Jurkat, Clone E6-1 (cell line): ENCODE measurements around the gene UBA1.

ENCODE experiments used
- DNase-seq: peaks from one replicate; pipeline ENCODE4 v3.0.0-alpha.2; 2011; ENCODE audit warnings: low read depth, low spot score
- H3K4me3 ChIP-seq: 2 replicates; pipeline ENCODE4 v1.5.1; 2011; ENCODE audit warnings: mild to moderate bottlenecking, low read length, control low read depth, moderate library complexity

Gene UBA1

DNA sequence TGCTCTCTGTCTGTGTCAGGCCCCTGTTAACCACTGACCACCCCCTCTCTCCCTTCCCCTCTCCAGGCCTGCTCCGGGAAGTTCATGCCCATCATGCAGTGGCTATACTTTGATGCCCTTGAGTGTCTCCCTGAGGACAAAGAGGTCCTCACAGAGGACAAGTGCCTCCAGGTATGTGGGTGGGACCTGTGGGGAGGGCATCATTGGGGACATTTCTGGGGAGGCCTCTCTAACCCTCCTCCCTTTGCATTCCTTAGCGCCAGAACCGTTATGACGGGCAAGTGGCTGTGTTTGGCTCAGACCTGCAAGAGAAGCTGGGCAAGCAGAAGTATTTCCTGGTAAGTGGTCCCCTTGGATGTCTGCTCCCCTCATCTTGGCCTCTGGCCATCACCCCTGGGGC lies 9.2 kb downstream of the UBA1 start:
- no peak overlapping the region for H3K4me3 ChIP-seq
- DNase-seq, result no peak

DNA sequence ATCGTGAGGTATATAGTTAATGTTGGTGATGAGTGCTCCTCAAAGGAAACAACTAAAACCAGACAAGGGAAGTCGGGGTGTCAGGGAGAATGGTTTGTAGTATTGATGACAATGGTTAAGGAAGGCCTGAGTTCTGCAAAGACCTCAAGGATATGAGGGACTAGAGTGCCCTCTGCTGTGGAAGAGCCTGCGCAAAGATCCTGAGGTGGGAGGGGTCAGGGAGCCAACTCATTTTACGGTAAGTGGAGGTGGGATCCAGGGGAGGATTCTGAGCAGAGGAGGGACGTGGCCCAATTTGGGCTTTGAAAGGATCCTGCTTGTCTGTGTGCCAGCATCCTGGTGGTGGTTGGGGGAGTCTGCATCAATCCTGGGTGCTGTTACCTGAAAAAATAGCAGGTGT lies 11.3 kb downstream of the UBA1 start:
- H3K4me3 ChIP-seq, result no peak overlapping the region
- DNase-seq, result no peak

DNA sequence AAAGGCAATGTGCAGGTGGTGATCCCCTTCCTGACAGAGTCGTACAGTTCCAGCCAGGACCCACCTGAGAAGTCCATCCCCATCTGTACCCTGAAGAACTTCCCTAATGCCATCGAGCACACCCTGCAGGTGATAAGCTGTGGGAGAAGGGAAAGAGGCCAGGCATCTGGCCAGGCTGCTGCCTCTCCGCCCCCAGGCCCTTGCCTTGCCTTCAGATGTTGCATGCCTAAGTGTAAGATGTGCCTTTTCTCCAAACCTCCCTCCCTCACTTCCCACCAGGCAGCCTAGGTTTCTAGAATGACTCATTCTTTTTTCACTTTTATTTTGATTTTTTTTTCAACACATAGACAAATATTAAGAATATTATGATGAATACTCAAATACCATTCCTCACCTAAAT lies 12.7 kb downstream of the UBA1 start:
- no peak overlapping the region for H3K4me3 ChIP-seq
- no peak for DNase-seq

DNA sequence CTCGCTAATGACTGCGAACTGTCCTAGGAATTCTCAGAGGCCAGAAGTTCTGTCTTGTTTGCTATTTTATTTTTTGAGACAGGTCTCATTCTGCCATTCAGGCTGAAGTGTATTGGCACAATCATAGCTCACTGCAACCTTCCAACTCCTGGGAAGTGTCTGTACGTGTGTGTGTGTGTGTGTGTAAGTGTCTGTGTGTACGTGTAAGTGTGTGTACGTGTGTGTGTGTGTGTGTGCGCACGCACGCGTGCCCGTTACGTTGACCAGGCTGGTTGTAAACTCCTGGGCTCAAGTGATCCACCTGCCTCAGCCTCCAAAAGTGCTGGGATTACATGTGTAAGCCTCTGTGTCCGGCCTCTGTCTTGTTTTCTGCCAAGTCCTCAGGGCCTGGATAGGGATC lies 14.5 kb downstream of the UBA1 start:
- DNase-seq, result no peak
- H3K4me3 ChIP-seq, result no peak overlapping the region

DNA sequence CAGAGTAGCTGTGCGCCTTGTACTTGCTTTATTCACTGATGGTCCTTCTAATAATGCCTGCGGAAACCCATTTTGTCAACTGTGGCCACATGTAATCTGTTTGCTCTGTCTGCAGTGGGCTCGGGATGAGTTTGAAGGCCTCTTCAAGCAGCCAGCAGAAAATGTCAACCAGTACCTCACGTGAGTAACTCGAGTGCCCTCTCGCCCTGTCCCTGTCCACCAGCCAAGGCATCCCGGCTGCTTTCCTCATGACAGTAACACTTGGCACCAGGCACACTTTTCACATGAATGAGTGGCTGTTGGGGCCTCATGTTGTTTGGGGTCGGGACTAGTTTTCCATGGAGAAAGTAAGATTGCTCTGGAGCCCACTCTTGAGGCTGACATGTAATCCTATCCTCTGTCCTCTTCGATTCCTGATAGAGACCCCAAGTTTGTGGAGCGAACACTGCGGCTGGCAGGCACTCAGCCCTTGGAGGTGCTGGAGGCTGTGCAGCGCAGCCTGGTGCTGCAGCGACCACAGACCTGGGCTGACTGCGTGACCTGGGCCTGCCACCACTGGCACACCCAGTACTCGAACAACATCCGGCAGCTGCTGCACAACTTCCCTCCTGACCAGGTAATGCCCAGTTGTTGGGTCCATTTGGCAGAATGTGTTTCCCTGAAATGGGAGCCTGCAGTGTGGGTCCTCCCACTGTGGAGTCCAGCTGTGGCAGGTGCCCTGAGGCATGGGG lies 16.0 kb downstream of the UBA1 start:
- H3K4me3 ChIP-seq, result no peak overlapping the region
- DNase-seq, result no peak

DNA sequence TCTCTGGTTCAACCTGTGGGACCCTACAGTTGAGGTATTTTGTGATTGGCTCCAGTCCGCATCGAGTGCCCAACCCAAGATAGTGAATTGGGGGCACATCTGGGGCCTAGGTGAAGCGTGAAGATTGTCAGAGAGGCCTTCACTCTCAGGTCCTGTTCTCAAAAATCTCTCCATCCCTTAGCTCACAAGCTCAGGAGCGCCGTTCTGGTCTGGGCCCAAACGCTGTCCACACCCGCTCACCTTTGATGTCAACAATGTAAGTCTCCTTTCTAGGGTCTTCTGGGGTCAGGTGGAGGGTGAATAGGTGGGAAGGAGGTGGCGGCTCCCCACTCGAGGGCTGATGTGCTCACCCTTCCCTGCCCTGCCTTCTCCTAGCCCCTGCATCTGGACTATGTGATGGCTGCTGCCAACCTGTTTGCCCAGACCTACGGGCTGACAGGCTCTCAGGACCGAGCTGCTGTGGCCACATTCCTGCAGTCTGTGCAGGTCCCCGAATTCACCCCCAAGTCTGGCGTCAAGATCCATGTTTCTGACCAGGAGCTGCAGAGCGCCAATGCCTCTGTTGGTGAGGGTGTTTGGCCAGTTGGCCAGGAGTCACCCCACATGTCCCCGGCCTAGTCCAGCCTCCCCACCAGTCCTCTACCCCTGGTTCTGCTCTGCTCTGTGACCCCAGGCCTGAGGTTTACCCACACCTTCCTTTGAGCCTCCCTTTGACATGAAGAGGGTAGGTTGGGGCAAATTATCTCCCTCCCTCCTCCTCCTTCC lies 17.2 kb downstream of the UBA1 start:
- H3K4me3 ChIP-seq, result no peak overlapping the region
- no peak for DNase-seq

DNA sequence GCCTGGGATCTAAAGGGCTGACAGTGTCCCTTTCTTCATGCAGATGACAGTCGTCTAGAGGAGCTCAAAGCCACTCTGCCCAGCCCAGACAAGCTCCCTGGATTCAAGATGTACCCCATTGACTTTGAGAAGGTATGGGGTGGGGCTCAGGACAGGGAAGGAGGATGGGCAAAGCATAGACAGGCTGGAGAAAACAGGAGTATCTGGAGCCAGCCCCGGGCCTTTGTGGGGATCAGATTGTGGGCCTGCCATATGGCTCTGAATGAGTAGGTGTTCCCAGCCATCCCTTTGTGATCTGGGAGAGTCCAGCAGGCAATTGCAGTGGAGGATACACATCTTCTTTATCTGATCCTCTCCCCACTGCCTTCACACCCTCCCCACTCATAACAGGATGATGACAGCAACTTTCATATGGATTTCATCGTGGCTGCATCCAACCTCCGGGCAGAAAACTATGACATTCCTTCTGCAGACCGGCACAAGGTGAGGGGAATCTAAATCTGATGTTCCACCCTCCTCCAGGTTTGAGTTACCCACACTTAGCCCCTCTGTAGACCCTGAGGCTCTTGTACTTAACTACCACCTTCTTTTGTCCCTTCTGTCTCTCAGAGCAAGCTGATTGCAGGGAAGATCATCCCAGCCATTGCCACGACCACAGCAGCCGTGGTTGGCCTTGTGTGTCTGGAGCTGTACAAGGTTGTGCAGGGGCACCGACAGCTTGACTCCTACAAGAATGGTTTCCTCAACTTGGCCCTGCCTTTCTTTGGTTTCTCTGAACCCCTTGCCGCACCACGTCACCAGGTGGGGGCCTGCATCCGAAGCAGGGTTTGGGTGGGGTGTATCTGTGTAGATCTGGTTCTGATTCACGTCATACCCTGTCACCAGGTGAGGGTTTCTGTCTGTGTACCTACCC lies 19.0 kb downstream of the UBA1 start:
- DNase-seq, result no peak
- H3K4me3 ChIP-seq, result no peak overlapping the region

DNA sequence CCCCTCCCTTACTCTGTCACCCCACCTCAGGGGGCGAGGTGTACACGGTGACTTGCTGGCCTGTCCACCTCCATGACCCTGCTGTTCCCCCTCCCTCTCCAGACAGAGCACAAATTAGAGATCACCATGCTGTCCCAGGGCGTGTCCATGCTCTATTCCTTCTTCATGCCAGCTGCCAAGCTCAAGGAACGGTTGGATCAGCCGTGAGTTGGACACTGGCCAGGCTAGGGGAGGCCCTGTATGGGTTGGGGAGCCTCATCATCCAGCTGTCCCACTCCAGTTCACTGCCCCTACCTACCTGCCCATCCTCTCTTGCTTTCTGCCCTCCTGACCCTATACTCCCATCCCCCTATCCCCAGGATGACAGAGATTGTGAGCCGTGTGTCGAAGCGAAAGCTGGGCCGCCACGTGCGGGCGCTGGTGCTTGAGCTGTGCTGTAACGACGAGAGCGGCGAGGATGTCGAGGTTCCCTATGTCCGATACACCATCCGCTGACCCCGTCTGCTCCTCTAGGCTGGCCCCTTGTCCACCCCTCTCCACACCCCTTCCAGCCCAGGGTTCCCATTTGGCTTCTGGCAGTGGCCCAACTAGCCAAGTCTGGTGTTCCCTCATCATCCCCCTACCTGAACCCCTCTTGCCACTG lies 20.9 kb downstream of the UBA1 start:
- no peak for DNase-seq
- no peak overlapping the region for H3K4me3 ChIP-seq

DNA sequence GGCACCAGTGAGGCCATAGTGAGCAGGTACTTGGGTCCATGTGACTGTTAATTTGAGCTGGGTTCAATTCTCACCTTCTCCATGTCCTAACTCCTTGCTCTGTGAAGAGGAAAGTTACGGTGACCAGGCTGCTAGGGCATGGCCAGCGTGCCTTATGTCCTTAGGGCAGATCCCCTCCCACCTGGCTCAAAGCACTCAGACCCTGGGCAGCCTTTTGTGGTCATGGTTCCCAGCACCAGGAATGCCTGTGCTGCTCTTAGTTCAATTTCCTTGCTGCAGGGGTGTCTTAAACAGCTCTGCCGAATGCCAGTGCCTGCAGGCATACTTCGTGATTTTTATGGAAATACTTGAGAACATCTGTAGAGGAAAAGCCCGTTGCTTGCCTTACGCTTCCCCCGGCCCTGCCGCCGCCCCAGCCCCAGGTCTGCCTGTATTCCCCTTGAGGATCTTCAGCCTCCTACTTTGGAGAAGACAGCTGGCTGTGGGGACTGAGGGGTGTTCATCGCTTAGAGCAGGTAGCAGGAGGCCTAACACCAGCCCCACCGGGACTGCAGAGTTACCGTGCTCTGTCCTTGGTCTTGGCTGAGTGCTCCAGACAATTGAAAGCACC lies 21.8 kb downstream of the UBA1 start:
- no peak for DNase-seq
- no peak overlapping the region for H3K4me3 ChIP-seq

DNA sequence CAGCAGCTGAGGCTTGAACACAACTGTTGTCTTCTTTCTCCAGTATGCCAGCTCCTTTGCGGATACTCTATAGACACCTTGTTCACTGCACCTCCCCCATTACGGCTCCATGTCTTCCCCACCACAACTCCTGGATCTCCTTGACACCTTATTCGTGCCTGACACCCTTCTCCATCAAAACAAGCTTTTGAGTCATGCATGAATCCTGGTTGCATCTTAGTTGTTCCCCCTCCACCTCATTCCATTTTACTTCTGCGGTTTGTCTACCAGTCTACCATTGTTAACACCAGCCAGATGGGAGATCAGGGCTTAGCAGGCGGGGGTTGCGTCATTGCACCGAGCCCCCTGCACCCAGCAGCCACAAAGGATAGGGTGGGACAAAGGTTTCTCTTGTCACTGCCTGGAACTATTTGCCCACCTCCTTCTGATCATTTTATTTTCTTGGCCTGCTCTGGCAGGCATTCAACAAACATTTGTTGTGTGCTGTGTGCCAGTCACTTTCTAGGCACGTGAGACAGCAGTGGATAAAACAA lies 22.8 kb downstream of the UBA1 start:
- no peak overlapping the region for H3K4me3 ChIP-seq
- DNase-seq, result no peak

DNA sequence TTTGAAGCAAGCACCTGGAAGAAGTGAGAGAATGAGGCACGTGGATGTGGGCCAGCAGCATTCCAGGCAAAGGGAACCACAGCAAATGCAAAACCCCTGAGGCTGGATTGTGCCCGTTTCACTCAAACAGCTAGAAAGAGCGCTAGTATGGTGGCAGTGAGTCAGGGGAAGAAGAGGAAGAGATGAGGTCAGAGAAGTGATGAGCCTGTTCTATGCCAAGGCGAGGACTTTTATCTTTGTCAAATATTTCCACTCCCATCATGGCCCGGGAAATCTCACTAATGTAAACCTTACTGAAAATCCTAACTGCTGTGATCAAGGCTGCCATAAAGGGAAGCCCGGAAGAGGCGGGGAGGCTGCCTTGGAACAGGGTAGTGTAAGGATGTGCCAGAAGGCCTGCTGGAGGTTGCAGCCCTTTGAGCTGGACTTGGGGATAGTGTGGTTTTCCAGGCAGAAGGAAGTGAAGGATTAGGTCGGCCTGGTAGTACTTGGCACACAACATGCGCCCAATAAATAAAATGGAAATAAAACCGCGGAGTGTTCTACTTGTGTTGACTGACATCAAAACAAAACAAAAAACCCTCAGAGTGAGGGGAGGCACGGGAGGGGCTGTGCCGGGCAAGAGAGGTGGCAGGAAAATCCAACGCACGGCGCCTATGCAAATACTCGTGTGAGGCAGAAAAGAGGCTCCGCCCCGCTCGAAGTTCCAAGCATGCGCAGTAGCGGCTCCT lies 23.7 kb downstream of the UBA1 start:
- H3K4me3 ChIP-seq, result peak overlapping the region; percentile 35
- no peak for DNase-seq

DNA sequence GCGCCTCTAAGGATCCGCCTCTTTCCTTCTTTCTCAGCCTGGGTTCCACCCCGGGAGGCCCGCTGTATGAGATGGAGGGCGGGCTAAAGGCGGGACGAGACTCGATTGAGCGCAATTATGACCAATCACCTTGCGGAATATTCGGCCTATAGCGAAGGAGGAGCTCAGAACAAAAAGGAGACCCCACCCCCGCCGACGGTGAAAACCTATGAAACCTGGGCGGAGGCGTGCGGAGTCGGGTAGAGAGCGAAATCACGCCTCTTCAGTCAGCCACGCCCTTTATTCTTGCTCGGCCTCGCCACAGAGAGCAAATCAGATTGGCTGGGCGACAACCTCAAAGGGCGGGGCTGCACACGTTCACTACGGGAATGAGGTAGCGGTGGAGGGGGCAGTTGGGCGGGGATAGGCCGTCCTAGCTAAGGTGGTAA lies 24.2 kb downstream of the UBA1 start:
- peak overlapping the region; percentile 72 for H3K4me3 ChIP-seq
- peak; percentile 96 for DNase-seq

DNA sequence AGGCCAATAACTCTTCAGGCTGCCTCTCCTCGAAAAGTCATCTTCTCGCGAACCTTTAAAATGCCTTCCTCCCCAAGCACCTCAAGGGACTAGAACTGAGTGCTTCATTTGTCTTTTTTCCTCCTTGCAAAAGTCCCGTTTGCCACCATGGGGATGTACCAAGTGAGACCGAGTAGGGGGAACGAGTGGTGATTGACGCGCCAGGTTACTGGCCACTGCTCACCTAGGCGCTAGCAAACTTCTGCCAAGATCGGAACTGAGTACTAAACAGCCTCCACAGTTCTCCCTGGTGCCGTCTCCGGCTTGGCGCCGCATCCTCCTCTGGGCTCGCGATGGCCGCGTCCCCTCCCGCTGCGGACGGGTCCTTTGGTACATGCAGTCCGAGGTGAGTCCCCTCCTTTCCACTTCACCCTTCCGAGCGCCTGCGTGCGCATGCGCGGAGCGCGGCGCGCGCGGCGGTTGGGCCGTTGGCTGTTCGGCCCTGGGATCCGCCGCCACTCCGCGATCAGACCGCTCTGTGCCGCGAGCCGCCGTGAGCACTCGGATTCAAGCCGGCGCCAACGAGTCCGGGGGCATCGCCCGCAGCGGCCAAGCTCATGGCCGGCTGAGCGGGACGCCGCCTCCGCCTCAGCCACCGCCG lies 24.8 kb downstream of the UBA1 start, which contains the start of gene CDK16:
Gene CDK16, plus strand, starts transcription at position 402 of the 640 bp plus-strand sequence. CDS start 4,877 bp downstream, outside the sequence.
- peak; percentile 72 for DNase-seq
- peak within 1 kb of the TSS; percentile 72 for H3K4me3 ChIP-seq

DNA sequence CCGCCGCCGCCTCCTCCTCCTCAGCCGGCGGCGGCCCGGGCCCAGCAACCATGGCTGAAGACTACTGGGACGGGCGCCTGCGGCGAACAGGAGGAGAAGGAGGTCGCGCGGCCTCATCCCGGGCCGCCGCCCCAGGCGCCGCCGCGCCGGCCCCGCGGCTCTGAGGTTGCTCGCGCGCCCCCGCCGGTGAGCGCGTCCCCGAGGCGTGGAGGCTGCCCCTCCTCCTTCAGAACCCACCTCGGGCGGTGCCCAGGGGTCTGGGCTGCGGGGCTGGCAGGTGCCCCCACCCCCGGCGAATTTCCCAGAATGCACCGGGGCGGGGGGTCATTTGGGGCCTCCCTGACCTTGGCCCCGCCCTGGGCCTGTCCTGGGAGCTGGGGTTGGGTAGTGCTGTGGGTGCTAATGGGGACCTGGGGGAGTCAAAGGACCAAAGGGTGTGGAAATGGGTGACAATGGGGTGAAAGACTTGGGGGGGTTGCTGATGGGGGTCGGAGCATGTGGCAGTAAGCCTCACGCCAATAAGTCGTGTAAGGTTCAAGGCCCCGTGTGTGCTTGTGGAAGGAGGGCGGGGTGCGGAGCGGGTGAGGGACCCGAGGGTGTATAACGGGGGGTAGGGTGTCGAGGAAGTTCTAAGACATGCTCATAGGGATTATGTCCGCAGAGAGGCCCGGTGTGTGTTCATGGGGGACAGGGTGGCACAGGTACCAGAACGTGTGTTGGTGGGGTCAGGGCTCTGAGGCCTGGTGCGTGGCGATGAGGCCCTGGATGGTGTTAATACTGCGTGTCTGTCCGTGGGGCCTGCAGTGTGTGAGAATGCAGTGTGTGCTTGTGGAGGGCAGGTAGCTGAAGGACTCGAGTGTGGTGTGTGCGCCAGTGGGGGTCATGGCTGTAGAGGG lies 25.5 kb downstream of the UBA1 start:
- H3K4me3 ChIP-seq, result peak overlapping the region; percentile 72
- DNase-seq, result no peak

DNA sequence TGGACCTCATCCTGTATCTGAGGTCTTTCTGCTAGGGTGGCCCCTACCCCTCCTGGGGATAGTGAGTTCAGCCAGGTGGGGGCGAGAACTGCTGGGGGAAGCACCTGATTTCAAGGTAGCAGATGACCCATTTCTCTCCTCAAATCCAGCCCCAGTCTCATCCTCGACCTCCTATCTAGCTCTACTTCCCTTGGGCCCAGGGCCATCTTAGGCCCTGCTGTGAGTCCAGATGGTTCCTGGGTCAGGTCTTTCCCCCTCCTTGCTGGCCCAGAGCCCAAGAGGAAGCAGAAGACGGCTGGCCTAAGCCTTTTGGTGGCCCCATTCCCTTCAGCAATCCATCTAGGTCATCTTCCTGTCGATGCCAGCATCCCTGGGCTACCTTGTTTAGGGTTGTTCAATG lies 28.1 kb downstream of the UBA1 start:
- H3K4me3 ChIP-seq, result no peak overlapping the region
- no peak for DNase-seq

DNA sequence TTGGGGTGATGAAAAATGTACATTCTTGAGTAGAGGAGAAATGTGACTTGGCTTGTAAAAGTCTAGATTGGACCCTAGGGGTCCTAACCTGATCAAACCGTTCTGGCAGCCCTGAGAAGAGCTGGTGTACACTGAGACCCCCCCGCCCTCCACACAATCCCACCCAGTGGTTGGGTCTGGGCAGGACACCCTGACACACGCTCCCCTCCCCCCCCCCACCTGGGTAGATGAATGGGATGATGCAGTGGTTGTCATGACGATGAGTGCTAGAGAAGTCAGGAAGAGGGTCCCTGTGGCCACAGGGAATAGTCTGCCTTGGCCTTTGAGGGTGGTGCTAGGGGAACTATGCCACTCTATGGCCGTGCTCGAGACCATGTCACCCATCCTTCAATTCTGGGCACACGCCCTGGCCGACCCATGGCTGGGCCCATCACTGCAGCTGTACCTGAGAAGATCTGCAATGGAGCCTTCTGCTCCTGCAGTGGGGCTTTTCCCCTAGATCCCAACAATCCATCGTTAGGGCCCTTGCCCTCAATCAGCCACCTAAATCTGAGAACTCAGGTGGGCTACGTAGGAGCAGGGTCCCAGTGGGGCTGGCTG lies 29.2 kb downstream of the UBA1 start:
- no peak overlapping the region for H3K4me3 ChIP-seq
- no peak for DNase-seq
